HepG2 (cell line): ENCODE data around the gene NDUFA8.

Source experiments
- CTCF ChIP-seq: sonication (generic); formaldehyde crosslinking; IDR thresholded peaks from 2 replicates; pipeline ENCODE4 v1.5.0; 2020; ENCODE audit warnings: mild to moderate bottlenecking, missing genetic modification reagents, moderate library complexity
- POLR2A ChIP-seq, 2 experiments: IDR thresholded peaks; 2 replicates each; pipeline ENCODE4 v1.6.1; 2011; ENCODE audit warnings: low read depth in 2 of 2, low read length in 2 of 2, mild to moderate bottlenecking in 1 of 2, moderate library complexity in 1 of 2; ENCODE audit not compliant: insufficient read depth in 1 of 2
- POLR2AphosphoS5 ChIP-seq: IDR thresholded peaks from 2 replicates; pipeline ENCODE4 v1.6.1; 2012; ENCODE audit warnings: low read depth, low read length
- SP1 ChIP-seq, 2 experiments: fragments of 450-650 bp in 1 of 2; sonication (generic) in 1 of 2; formaldehyde crosslinking in 1 of 2; IDR thresholded peaks; 2 replicates each; pipeline versions ENCODE4 v1.4.0 to v1.6.1; 2016 to 2020; ENCODE audit warnings: missing genetic modification reagents in 1 of 2
- ZBTB7A ChIP-seq: sonication (generic); formaldehyde crosslinking; IDR thresholded peaks from 2 replicates; pipeline ENCODE4 v1.8.0; 2022; ENCODE audit warnings: mild to moderate bottlenecking, missing genetic modification reagents
- ZNF318 ChIP-seq: sonication (generic); formaldehyde crosslinking; IDR thresholded peaks from 2 replicates; pipeline ENCODE4 v1.4.0; 2020; ENCODE audit warnings: mild to moderate bottlenecking, missing genetic modification reagents
- ZNF570 ChIP-seq: sonication (generic); formaldehyde crosslinking; IDR thresholded peaks from 2 replicates; pipeline ENCODE4 v1.4.0; 2020; ENCODE audit warnings: mild to moderate bottlenecking, missing genetic modification reagents, borderline replicate concordance
- TF ChIP-seq, protein P1 (sequence below): sonication (generic); formaldehyde crosslinking; IDR thresholded peaks from 2 replicates; pipeline ENCODE4 v1.9.0; 2022; ENCODE audit warnings: missing genetic modification reagents, mild to moderate bottlenecking, borderline replicate concordance
- TF ChIP-seq, protein P2 (sequence below): sonication (generic); formaldehyde crosslinking; IDR thresholded peaks from 2 replicates; pipeline ENCODE4 v1.8.0; 2022; ENCODE audit warnings: mild to moderate bottlenecking, missing genetic modification reagents
- TF ChIP-seq, protein P3 (sequence below): sonication (generic); formaldehyde crosslinking; conservative IDR thresholded peaks from 2 replicates; pipeline ENCODE4 v1.4.0; 2020; ENCODE audit warnings: missing genetic modification reagents

DNA sequence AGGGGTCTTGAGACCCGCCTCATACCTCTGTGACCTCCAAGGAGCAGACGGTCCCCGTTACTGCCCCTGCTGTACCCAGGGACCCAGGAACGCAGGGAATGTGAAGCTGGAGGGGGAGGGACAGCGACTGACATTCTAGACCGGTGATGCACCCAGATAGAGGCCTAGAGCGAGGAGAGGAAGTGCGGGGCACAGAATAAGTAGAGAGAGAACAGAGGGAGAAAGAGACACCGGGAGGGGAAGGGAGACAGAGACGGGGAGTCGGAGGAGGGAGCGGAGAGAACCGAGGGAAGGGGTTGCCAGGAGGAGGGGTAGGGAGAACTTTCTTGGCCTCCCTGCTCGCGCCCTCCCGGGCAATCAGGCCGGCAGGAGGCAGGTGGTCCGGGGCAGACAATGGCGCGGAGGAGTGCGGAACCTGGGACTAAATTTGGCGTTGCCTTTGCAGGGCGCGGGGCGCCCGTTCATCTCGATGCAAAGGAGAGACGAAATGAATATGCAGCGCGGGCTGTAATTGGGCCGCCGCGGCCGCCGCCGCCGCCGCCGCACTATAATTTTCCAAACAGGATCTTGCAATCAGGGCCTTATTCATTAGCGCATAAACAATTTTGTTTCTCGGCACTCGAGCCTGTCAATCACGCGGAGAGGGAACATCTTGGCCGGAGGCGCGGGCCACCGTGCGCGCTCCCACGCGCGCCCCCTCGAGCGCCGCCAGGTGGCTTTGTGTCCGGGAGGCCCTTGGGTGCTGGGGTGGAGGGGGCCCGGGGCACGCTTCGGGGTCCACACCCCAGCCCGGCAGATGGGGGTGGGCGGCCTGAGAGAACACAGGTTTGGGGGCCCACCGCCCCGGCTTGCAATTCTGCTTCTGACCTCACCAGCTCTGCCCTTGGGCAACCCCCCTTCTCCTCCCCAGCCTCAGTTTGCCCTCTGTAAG, 33.0 kb downstream of the NDUFA8 start:
- TF ChIP-seq, protein P1, sequence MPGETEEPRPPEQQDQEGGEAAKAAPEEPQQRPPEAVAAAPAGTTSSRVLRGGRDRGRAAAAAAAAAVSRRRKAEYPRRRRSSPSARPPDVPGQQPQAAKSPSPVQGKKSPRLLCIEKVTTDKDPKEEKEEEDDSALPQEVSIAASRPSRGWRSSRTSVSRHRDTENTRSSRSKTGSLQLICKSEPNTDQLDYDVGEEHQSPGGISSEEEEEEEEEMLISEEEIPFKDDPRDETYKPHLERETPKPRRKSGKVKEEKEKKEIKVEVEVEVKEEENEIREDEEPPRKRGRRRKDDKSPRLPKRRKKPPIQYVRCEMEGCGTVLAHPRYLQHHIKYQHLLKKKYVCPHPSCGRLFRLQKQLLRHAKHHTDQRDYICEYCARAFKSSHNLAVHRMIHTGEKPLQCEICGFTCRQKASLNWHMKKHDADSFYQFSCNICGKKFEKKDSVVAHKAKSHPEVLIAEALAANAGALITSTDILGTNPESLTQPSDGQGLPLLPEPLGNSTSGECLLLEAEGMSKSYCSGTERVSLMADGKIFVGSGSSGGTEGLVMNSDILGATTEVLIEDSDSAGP (CRISPR knock-in tag) = no peak
- TF ChIP-seq, protein P2, sequence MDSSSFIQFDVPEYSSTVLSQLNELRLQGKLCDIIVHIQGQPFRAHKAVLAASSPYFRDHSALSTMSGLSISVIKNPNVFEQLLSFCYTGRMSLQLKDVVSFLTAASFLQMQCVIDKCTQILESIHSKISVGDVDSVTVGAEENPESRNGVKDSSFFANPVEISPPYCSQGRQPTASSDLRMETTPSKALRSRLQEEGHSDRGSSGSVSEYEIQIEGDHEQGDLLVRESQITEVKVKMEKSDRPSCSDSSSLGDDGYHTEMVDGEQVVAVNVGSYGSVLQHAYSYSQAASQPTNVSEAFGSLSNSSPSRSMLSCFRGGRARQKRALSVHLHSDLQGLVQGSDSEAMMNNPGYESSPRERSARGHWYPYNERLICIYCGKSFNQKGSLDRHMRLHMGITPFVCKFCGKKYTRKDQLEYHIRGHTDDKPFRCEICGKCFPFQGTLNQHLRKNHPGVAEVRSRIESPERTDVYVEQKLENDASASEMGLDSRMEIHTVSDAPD (CRISPR knock-in tag) = no peak
- no peak for TF ChIP-seq ZBTB7A
- no peak for TF ChIP-seq POLR2AphosphoS5
- TF ChIP-seq SP1 (IDR thresholded peaks at IDR 0.05) = no peak
- TF ChIP-seq SP1 (CRISPR knock-in tag; IDR thresholded peaks at IDR 0.05) = no peak
- TF ChIP-seq, protein P3, sequence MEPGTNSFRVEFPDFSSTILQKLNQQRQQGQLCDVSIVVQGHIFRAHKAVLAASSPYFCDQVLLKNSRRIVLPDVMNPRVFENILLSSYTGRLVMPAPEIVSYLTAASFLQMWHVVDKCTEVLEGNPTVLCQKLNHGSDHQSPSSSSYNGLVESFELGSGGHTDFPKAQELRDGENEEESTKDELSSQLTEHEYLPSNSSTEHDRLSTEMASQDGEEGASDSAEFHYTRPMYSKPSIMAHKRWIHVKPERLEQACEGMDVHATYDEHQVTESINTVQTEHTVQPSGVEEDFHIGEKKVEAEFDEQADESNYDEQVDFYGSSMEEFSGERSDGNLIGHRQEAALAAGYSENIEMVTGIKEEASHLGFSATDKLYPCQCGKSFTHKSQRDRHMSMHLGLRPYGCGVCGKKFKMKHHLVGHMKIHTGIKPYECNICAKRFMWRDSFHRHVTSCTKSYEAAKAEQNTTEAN (CRISPR knock-in tag) = no peak
- TF ChIP-seq CTCF (CRISPR knock-in tag) = no peak
- TF ChIP-seq POLR2A (IDR thresholded peaks at IDR 0.05; ENCODE audit: insufficient read depth in 1 of 2, low read depth in 2 of 2, low read length in 2 of 2) = no peak
- TF ChIP-seq ZNF570 = no peak
- no peak for TF ChIP-seq ZNF318
